AG08395 (cell line): ENCODE measurements around the gene PNPLA4.

Source experiments
- DNase-seq: peaks from one replicate; pipeline ENCODE4 v3.0.0; 2012; ENCODE audit warnings: mixed read lengths, low spot score

The PNPLA4 gene

DNA sequence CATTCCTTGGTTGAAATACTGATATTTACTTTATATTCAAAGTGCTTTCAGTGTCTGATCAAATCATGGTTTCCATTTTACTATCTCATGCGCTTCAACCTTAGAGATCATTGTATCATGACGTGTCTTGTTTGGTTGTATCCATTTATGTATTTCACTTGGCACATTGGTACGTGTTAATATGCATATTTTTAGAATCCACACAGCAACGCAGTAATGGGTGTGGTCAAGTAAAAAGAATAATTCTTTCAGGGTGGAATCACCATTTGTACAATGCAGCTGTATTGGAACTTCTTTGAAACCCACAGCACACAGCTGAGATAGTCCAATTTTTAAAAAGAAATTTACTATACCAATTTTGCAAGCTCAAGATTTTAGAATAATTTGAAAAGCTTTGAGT is 55.2 kb downstream of the PNPLA4 start:
- no peak for DNase-seq

DNA sequence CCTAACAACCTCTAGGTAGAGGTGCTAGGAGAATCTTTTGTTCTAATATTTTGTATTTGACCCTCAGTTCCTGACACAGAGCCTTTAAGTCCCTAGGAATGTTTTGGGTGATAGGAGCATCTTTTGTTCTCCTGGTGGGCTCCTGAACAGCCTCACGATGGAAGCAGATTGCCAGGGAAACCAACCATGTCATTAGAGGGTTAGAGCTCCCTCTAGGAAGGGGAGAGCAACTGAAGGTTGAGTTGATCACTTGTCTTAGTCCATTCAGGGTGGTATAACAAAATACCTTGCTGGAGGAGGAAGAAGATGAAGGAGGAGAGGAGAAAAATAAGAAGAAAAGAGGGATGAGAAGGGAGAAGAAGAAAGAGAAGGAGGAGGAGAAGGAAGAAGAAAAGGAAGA is 75.0 kb downstream of the PNPLA4 start:
- no peak for DNase-seq
